Epithelial cell of proximal tubule (primary cell): ENCODE measurements around the gene KCNT1. TPM values are rescaled to one million over a fixed set of nuclear protein-coding genes. Genes with fewer than 3 reads are reported as not detected.
A peak's percentile ranks its signal among the peaks of the same experiment; 100 is the strongest.

Source experiments
- DNase-seq: peaks from one replicate; pipeline ENCODE4 v3.0.0-alpha.2; 2011; ENCODE audit warnings: low read depth
- H3K4me3 ChIP-seq: 2 replicates; pipeline ENCODE4 v1.5.1; 2011; ENCODE audit warnings: low read depth, mild to moderate bottlenecking, low read length
- total RNA-seq: library from RNA; depleted of rRNA; stranded (reverse); fragments of >200 nt; gene quantifications from 2 replicates; pipeline ENCODE4 v1.2.3, GENCODE V29; 2015
- TF ChIP-seq, protein P1 (sequence below): conservative IDR thresholded peaks from 2 replicates; pipeline ENCODE4 v1.5.1; 2012; ENCODE audit warnings: low read depth, mild to moderate bottlenecking, low read length

The KCNT1 gene
- total RNA-seq, 1 donor from 2014 or later: not detected

- DNase-seq: no peak
- TF ChIP-seq, protein P1, sequence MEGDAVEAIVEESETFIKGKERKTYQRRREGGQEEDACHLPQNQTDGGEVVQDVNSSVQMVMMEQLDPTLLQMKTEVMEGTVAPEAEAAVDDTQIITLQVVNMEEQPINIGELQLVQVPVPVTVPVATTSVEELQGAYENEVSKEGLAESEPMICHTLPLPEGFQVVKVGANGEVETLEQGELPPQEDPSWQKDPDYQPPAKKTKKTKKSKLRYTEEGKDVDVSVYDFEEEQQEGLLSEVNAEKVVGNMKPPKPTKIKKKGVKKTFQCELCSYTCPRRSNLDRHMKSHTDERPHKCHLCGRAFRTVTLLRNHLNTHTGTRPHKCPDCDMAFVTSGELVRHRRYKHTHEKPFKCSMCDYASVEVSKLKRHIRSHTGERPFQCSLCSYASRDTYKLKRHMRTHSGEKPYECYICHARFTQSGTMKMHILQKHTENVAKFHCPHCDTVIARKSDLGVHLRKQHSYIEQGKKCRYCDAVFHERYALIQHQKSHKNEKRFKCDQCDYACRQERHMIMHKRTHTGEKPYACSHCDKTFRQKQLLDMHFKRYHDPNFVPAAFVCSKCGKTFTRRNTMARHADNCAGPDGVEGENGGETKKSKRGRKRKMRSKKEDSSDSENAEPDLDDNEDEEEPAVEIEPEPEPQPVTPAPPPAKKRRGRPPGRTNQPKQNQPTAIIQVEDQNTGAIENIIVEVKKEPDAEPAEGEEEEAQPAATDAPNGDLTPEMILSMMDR: peak; percentile 46
- no peak overlapping the region for H3K4me3 ChIP-seq
Measured at GRCh38 chr9:135797507-135798262, 95.7 kb downstream of the KCNT1 start.

- TF ChIP-seq, protein P1: no peak
- H3K4me3 ChIP-seq: no peak overlapping the region
- no peak for DNase-seq
Measured at GRCh38 chr9:135798263-135798585, 96.2 kb downstream of the KCNT1 start.

DNA sequence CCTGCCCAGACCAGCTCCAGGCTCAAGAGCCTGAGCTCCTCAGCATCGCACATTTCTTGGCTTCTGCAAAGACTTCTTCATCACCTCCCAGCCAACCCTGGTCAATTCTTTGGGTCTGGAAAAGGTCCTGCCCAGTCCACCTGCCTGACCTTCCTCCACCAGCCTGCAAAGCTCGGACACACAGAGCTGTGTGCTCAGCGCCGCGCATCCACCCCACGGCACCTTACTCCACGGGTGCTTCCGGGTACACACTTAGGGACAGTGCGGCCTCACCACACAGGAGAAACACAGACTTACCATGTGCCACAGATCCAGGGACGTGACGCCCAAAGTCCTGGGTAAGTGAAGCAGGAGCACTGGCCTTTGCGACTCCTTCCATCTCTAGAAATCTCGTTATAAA, 97.3 kb downstream of the KCNT1 start:
- DNase-seq: no peak
- TF ChIP-seq, protein P1: no peak
- H3K4me3 ChIP-seq: no peak overlapping the region

- no peak overlapping the region for H3K4me3 ChIP-seq
- TF ChIP-seq, protein P1: no peak
- DNase-seq: no peak
Measured at GRCh38 chr9:135801070-135801469, 99.1 kb downstream of the KCNT1 start.

- H3K4me3 ChIP-seq: no peak overlapping the region
- TF ChIP-seq, protein P1: no peak
- no peak for DNase-seq
Measured at GRCh38 chr9:135802876-135803419, 101.0 kb downstream of the KCNT1 start.

DNA sequence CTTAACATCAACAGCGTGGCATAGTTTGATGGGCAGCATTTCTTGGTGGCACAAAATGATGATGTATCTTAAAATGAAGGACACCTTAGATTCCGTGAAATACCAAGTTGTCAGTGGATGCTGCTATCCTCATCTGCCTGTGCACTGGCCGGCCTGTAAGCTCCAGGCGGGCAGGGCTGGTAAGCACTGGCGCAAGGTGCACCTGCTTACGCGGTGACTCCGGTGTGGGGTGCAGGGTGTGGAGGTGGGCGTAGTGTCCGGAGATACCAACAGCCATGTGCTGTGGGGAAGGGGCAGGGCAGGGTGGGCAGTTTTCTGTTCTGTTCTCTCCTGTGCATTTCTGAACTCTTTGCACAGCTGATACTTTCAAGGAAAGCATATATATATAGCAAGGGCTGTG, 101.5 kb downstream of the KCNT1 start:
- TF ChIP-seq, protein P1: no peak
- DNase-seq: no peak
- no peak overlapping the region for H3K4me3 ChIP-seq
